ENCODE measurements around the gene KRT79.

Gene KRT79

GRCh38 chr12:52835271-52836041 lies 1.3 kb upstream of the KRT79 start:
- Mint-ChIP-seq H3K27me3 (peaks cover 24% of the 10 kb centered on the region), H3K36me3 (ENCODE audit: low read depth) (no peaks in the 10 kb centered on the region), H3K27ac (no peak overlapping the region), H3K4me1 (ENCODE audit: low read depth) (peaks cover 25% of the 10 kb centered on the region), H3K4me3 (no peak overlapping the region), H3K9me3 (no peaks in the 10 kb centered on the region)
- intact Hi-C loops (cut with micrococcal nuclease), result no loop called here

- Mint-ChIP-seq H3K27me3 (peaks cover 20% of the 10 kb centered on the region), H3K36me3 (ENCODE audit: low read depth) (no peaks in the 10 kb centered on the region), H3K4me1 (ENCODE audit: low read depth) (peaks cover 25% of the 10 kb centered on the region), H3K27ac (no peak overlapping the region), H3K9me3 (no peaks in the 10 kb centered on the region), H3K4me3 (no peak overlapping the region)
- intact Hi-C loops (cut with micrococcal nuclease), result no loop called here
Measured at GRCh38 chr12:52834727-52835001, 553 bp upstream of the KRT79 start.

- no peak overlapping the region for H3K4me3 Mint-ChIP-seq
- peaks cover 11% of the 10 kb centered on the region for H3K27me3 Mint-ChIP-seq
- H3K9me3 Mint-ChIP-seq, result no peaks in the 10 kb centered on the region
- no peaks in the 10 kb centered on the region for H3K36me3 Mint-ChIP-seq (ENCODE audit: low read depth)
- no peak overlapping the region for H3K27ac Mint-ChIP-seq
- intact Hi-C loops (cut with micrococcal nuclease), result no loop called here
- peaks cover 28% of the 10 kb centered on the region for H3K4me1 Mint-ChIP-seq (ENCODE audit: low read depth)
Measured at GRCh38 chr12:52832985-52833905, 866 bp downstream of the KRT79 start.

- Mint-ChIP-seq H3K4me1 (ENCODE audit: low read depth) (peaks cover 22% of the 10 kb centered on the region), H3K36me3 (ENCODE audit: low read depth) (no peaks in the 10 kb centered on the region), H3K9me3 (no peaks in the 10 kb centered on the region), H3K27me3 (peaks cover 8% of the 10 kb centered on the region), H3K4me3 (no peak overlapping the region), H3K27ac (no peak overlapping the region)
- intact Hi-C loops (cut with micrococcal nuclease), result no loop called here
Measured at GRCh38 chr12:52832451-52832850, 1.7 kb downstream of the KRT79 start.

- intact Hi-C loops (cut with micrococcal nuclease), result no loop called here
- H3K9me3 Mint-ChIP-seq, result no peaks in the 10 kb centered on the region
- H3K4me1 Mint-ChIP-seq (ENCODE audit: low read depth), result peaks cover 17% of the 10 kb centered on the region
- no peak overlapping the region for H3K4me3 Mint-ChIP-seq
- no peak overlapping the region for H3K27ac Mint-ChIP-seq
- peaks cover 3% of the 10 kb centered on the region for H3K27me3 Mint-ChIP-seq
- H3K36me3 Mint-ChIP-seq (ENCODE audit: low read depth), result no peaks in the 10 kb centered on the region
Measured at GRCh38 chr12:52831251-52831650, 2.9 kb downstream of the KRT79 start.

- Mint-ChIP-seq H3K27me3 (peaks cover 3% of the 10 kb centered on the region), H3K9me3 (no peaks in the 10 kb centered on the region), H3K36me3 (ENCODE audit: low read depth) (no peaks in the 10 kb centered on the region), H3K4me1 (ENCODE audit: low read depth) (peaks cover 11% of the 10 kb centered on the region), H3K4me3 (no peak overlapping the region), H3K27ac (no peak overlapping the region)
- intact Hi-C loops (cut with micrococcal nuclease), result no loop called here
Measured at GRCh38 chr12:52829986-52830770, 3.9 kb downstream of the KRT79 start.

GRCh38 chr12:52828591-52829021 lies 5.5 kb downstream of the KRT79 start:
- peaks cover 3% of the 10 kb centered on the region for H3K27me3 Mint-ChIP-seq
- H3K4me3 Mint-ChIP-seq, result no peak overlapping the region
- no peaks in the 10 kb centered on the region for H3K9me3 Mint-ChIP-seq
- no peak overlapping the region for H3K27ac Mint-ChIP-seq
- intact Hi-C loops (cut with micrococcal nuclease), result no loop called here
- H3K4me1 Mint-ChIP-seq (ENCODE audit: low read depth), result peaks cover 11% of the 10 kb centered on the region
- no peaks in the 10 kb centered on the region for H3K36me3 Mint-ChIP-seq (ENCODE audit: low read depth)

- H3K9me3 Mint-ChIP-seq, result no peaks in the 10 kb centered on the region
- intact Hi-C loops (cut with micrococcal nuclease), result no loop called here
- H3K27me3 Mint-ChIP-seq, result peaks cover 4% of the 10 kb centered on the region
- H3K36me3 Mint-ChIP-seq (ENCODE audit: low read depth), result no peaks in the 10 kb centered on the region
- no peak overlapping the region for H3K4me3 Mint-ChIP-seq
- no peak overlapping the region for H3K27ac Mint-ChIP-seq
- peaks cover 11% of the 10 kb centered on the region for H3K4me1 Mint-ChIP-seq (ENCODE audit: low read depth)
Measured at GRCh38 chr12:52828156-52828555, 6.0 kb downstream of the KRT79 start.

- no peak overlapping the region for H3K4me3 Mint-ChIP-seq
- no peaks in the 10 kb centered on the region for H3K36me3 Mint-ChIP-seq (ENCODE audit: low read depth)
- peaks cover 11% of the 10 kb centered on the region for H3K4me1 Mint-ChIP-seq (ENCODE audit: low read depth)
- intact Hi-C loops (cut with micrococcal nuclease), result no loop called here
- no peaks in the 10 kb centered on the region for H3K9me3 Mint-ChIP-seq
- peaks cover 8% of the 10 kb centered on the region for H3K27me3 Mint-ChIP-seq
- no peak overlapping the region for H3K27ac Mint-ChIP-seq
Measured at GRCh38 chr12:52827499-52828090, 6.5 kb downstream of the KRT79 start.

GRCh38 chr12:52826611-52827498 lies 7.3 kb downstream of the KRT79 start:
- no peak overlapping the region for H3K4me3 Mint-ChIP-seq

GRCh38 chr12:52825961-52826360 lies 8.2 kb downstream of the KRT79 start:
- Mint-ChIP-seq H3K9me3 (no peaks in the 10 kb centered on the region), H3K27ac (no peak overlapping the region), H3K27me3 (peaks cover 10% of the 10 kb centered on the region), H3K36me3 (ENCODE audit: low read depth) (no peaks in the 10 kb centered on the region), H3K4me3 (no peak overlapping the region), H3K4me1 (ENCODE audit: low read depth) (peaks cover 11% of the 10 kb centered on the region)
- intact Hi-C loops (cut with micrococcal nuclease), result no loop called here

More at GRCh38 chr12:52826611-52827498, 7.3 kb downstream of the KRT79 start:
- intact Hi-C loops (cut with micrococcal nuclease), result no loop called here
- H3K36me3 Mint-ChIP-seq (ENCODE audit: low read depth), result no peaks in the 10 kb centered on the region
- H3K4me1 Mint-ChIP-seq (ENCODE audit: low read depth), result peaks cover 11% of the 10 kb centered on the region
- no peak overlapping the region for H3K27ac Mint-ChIP-seq
- H3K27me3 Mint-ChIP-seq, result peaks cover 10% of the 10 kb centered on the region
- no peaks in the 10 kb centered on the region for H3K9me3 Mint-ChIP-seq

- Mint-ChIP-seq H3K9me3 (no peaks in the 10 kb centered on the region), H3K27me3 (peaks cover 10% of the 10 kb centered on the region), H3K27ac (no peak overlapping the region)
Measured at GRCh38 chr12:52824741-52825410, 9.2 kb downstream of the KRT79 start.

More at GRCh38 chr12:52824741-52825410, 9.2 kb downstream of the KRT79 start:
- H3K4me1 Mint-ChIP-seq (ENCODE audit: low read depth), result peaks cover 11% of the 10 kb centered on the region
- intact Hi-C loops (cut with micrococcal nuclease), result no loop called here
- H3K36me3 Mint-ChIP-seq (ENCODE audit: low read depth), result no peaks in the 10 kb centered on the region
- H3K4me3 Mint-ChIP-seq, result no peak overlapping the region

Data from dendritic cell treated with granulocyte-macrophage colony-stimulating factor and Interleukin-4, amounts not matched to agents 40 ng/mL and 50 ng/mL, for 4 days (primary cell).